GM20431 (cell line): Measurements from ENCODE around the gene FLRT2.

Source experiments
- in situ Hi-C: fragments of 300-500 bp; cut with MseI, MboI; formaldehyde crosslinking; loops from one replicate; pipeline ENCODE4 v1.15.0; 2020; ENCODE audit warnings: low sequenced_read_pairs; ENCODE audit not compliant: unreplicated experiment

FLRT2 gene

GRCh38 chr14:85622986-85623685 lies 93.2 kb downstream of the FLRT2 start:
- in situ Hi-C loops, result no loop called here

- in situ Hi-C loops, result no loop called here
Measured at GRCh38 chr14:85625925-85626585, 96.1 kb downstream of the FLRT2 start.

- in situ Hi-C loops, result no loop called here
Measured at GRCh38 chr14:85634205-85634604, 104.3 kb downstream of the FLRT2 start.

- in situ Hi-C loops, result no loop called here
Measured at GRCh38 chr14:85644211-85644610, 114.3 kb downstream of the FLRT2 start.

GRCh38 chr14:85653029-85653428 lies 123.1 kb downstream of the FLRT2 start:
- in situ Hi-C loops, result no loop called here

- in situ Hi-C loops, result no loop called here
Measured at GRCh38 chr14:85660243-85660922, 130.4 kb downstream of the FLRT2 start.

- in situ Hi-C loops, result no loop called here
Measured at GRCh38 chr14:85662096-85662495, 132.2 kb downstream of the FLRT2 start.

- in situ Hi-C loops, result no loop called here
Measured at GRCh38 chr14:85663256-85663655, 133.3 kb downstream of the FLRT2 start.

- in situ Hi-C loops, result no loop called here
Measured at GRCh38 chr14:85663667-85664066, 133.7 kb downstream of the FLRT2 start.

- in situ Hi-C loops, result no loop called here
Measured at GRCh38 chr14:85675957-85676356, 146.0 kb downstream of the FLRT2 start.

GRCh38 chr14:85686908-85687307 lies 157.0 kb downstream of the FLRT2 start:
- in situ Hi-C loops, result no loop called here

- in situ Hi-C loops, result no loop called here
Measured at GRCh38 chr14:85687456-85687855, 157.5 kb downstream of the FLRT2 start.

GRCh38 chr14:85688006-85688405 lies 158.1 kb downstream of the FLRT2 start:
- in situ Hi-C loops, result no loop called here

GRCh38 chr14:85695300-85695699 lies 165.4 kb downstream of the FLRT2 start:
- in situ Hi-C loops, result no loop called here

GRCh38 chr14:85701116-85701515 lies 171.2 kb downstream of the FLRT2 start:
- in situ Hi-C loops, result no loop called here

- in situ Hi-C loops, result no loop called here
Measured at GRCh38 chr14:85701763-85702162, 171.8 kb downstream of the FLRT2 start.

GRCh38 chr14:85702191-85702590 lies 172.2 kb downstream of the FLRT2 start:
- in situ Hi-C loops, result no loop called here

- in situ Hi-C loops, result no loop called here
Measured at GRCh38 chr14:85702997-85703396, 173.1 kb downstream of the FLRT2 start.
